Left cardiac atrium (tissue), 2 donors: ENCODE data around the gene OR2T27. TPM values are rescaled to one million over a fixed set of nuclear protein-coding genes. Genes with fewer than 3 reads are reported as not detected.

ENCODE experiments used
- total RNA-seq, 2 donors: library from RNA; stranded (reverse); fragmentation: NEBNext Ultra II Directional; extraction: Animal tissue kit (Norgen Biotek cat#: 25700); gene quantifications; one replicate each; pipeline ENCODE4 v1.2.1, GENCODE V29; 2021
- donor health status: DM: no; HTN: yes; CAD: no; lungs with severe emphysema.
- donor health status: DM: yes; HTN: yes; CAD: no.

Gene OR2T27
- total RNA-seq, 2 donors from 2014 or later: not detected

Other genes with a start within 250 kb of the OR2T27 start
- gene OR2T2, start 209.9 kb downstream of the OR2T27 start, total RNA-seq: not detected
- gene OR2T3, start 182.2 kb downstream of the OR2T27 start, total RNA-seq: not detected
- gene OR2T5, start 166.9 kb downstream of the OR2T27 start, total RNA-seq: not detected
- gene OR2G6, start 147.5 kb downstream of the OR2T27 start, total RNA-seq: under 1 TPM in 1 of 2 donors, not detected in 1; 0.03 TPM
- not detected for gene OR2T29, start 92.8 kb downstream of the OR2T27 start, total RNA-seq
- gene OR2T34, start 80.8 kb downstream of the OR2T27 start, total RNA-seq: not detected
- gene OR2T10, start 57.8 kb downstream of the OR2T27 start, total RNA-seq: not detected
- not detected for gene OR2T11, start 20.4 kb downstream of the OR2T27 start, total RNA-seq
- not detected for gene OR2T35, start 10.2 kb downstream of the OR2T27 start, total RNA-seq
- not detected for gene OR14I1, start 47.2 kb upstream of the OR2T27 start, total RNA-seq
- gene LYPD8, start 100.2 kb upstream of the OR2T27 start, total RNA-seq: not detected
- gene SH3BP5L, start 170.4 kb upstream of the OR2T27 start, total RNA-seq: 10 to 100 TPM; 15.1 to 18.5 TPM
- gene ZNF672, start 182.7 kb upstream of the OR2T27 start, total RNA-seq: 10 to 100 TPM; 41.6 to 42.2 TPM
- gene ZNF692, start 203.6 kb upstream of the OR2T27 start, total RNA-seq: 10 to 100 TPM; 16.3 to 22.3 TPM